Measurements from ENCODE around the gene CEP41. TPM values are rescaled to one million over a fixed set of nuclear protein-coding genes. Genes with fewer than 3 reads are reported as not detected.

The CEP41 gene
- 1 to 10 TPM; 1.6 to 6.6 (median 3.0) TPM for total RNA-seq

GRCh38 chr7:130440527-130441365 lies at the start of gene CEP41:
CEP41 (minus strand) TSS chr7:130441016; CDS start chr7:130440966, 50 bp downstream.
- peak within 1 kb of the TSS; percentile 72 for H3K4me3 ChIP-seq (ENCODE audit: low read depth, poor library complexity, severe bottlenecking)
- intact Hi-C loops (cut with DNase I; ENCODE audit: low total_unique reads): no loop called here
- TF ChIP-seq, protein P1, sequence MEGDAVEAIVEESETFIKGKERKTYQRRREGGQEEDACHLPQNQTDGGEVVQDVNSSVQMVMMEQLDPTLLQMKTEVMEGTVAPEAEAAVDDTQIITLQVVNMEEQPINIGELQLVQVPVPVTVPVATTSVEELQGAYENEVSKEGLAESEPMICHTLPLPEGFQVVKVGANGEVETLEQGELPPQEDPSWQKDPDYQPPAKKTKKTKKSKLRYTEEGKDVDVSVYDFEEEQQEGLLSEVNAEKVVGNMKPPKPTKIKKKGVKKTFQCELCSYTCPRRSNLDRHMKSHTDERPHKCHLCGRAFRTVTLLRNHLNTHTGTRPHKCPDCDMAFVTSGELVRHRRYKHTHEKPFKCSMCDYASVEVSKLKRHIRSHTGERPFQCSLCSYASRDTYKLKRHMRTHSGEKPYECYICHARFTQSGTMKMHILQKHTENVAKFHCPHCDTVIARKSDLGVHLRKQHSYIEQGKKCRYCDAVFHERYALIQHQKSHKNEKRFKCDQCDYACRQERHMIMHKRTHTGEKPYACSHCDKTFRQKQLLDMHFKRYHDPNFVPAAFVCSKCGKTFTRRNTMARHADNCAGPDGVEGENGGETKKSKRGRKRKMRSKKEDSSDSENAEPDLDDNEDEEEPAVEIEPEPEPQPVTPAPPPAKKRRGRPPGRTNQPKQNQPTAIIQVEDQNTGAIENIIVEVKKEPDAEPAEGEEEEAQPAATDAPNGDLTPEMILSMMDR (IDR thresholded peaks at IDR 0.05): no peak
- no peak for TF ChIP-seq POLR2A (IDR thresholded peaks at IDR 0.05)
- WGBS, 2 donors: 3 to 7% methylated on average over 38 to 57 of the region's 61 CpGs
- peak; percentile 94 to 99 for DNase-seq (ENCODE audit: low spot score in 2 of 2)

DNA sequence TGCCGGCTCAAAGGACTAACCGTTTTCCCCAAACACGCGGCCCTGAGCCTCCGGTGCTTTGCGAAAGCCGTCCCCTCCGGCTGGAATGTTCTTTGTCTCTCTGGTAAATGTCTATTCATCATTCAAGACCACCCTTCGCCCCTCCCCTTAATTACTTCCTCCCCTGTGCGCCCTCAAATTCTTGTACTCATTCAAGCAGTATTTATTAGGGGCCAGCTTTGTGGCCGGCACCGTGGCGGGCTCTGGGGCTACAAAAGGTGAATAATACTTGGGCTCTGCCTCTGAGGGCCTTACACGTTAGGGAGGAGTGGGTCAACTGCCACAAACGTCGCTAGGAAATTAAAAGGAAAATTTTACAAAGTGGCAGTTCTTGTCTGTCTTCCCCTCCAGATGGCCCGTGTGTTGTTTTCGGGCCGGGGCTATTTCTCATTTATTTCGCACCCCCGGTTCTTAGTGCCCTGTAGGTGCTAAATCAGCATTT lies 49.5 kb upstream of the CEP41 start:
- TF ChIP-seq POLR2A (IDR thresholded peaks at IDR 0.05): no peak
- TF ChIP-seq, protein P1 (IDR thresholded peaks at IDR 0.05): no peak
- intact Hi-C loops (cut with DNase I; ENCODE audit: low total_unique reads): no loop called here
- no peak for DNase-seq (ENCODE audit: low spot score in 2 of 2)
- WGBS, 2 donors: 73 to 78% methylated on average over 21 of the region's 21 CpGs
- H3K4me3 ChIP-seq (ENCODE audit: low read depth, poor library complexity, severe bottlenecking): no peak overlapping the region

GRCh38 chr7:130489140-130489983 lies 48.5 kb upstream of the CEP41 start:
- no peak overlapping the region for H3K4me3 ChIP-seq (ENCODE audit: low read depth, poor library complexity, severe bottlenecking)
- WGBS, 2 donors: 69 to 80% methylated on average over 10 of the region's 10 CpGs
- TF ChIP-seq, protein P1 (IDR thresholded peaks at IDR 0.05): no peak
- no peak for TF ChIP-seq POLR2A (IDR thresholded peaks at IDR 0.05)
- DNase-seq (ENCODE audit: low spot score in 2 of 2): no peak
- intact Hi-C loops (cut with DNase I; ENCODE audit: low total_unique reads): no loop called here

- H3K4me3 ChIP-seq (ENCODE audit: low read depth, poor library complexity, severe bottlenecking): no peak overlapping the region
- TF ChIP-seq, protein P1 (IDR thresholded peaks at IDR 0.05): no peak
- TF ChIP-seq POLR2A (IDR thresholded peaks at IDR 0.05): no peak
- no peak for DNase-seq (ENCODE audit: low spot score in 2 of 2)
- 72 to 78% methylated on average over 7 of the region's 7 CpGs for WGBS, 2 donors
- intact Hi-C loops (cut with DNase I; ENCODE audit: low total_unique reads): no loop called here
Measured at GRCh38 chr7:130488392-130489139, 47.8 kb upstream of the CEP41 start.

GRCh38 chr7:130486954-130487436 lies 46.2 kb upstream of the CEP41 start:
- no peak for DNase-seq (ENCODE audit: low spot score in 2 of 2)
- WGBS, 2 donors: 25 to 39% methylated on average over 6 of the region's 6 CpGs
- peak overlapping the region; percentile 18 for H3K4me3 ChIP-seq (ENCODE audit: low read depth, poor library complexity, severe bottlenecking)
- TF ChIP-seq, protein P1 (IDR thresholded peaks at IDR 0.05): no peak
- TF ChIP-seq POLR2A (IDR thresholded peaks at IDR 0.05): no peak
- intact Hi-C loops (cut with DNase I; ENCODE audit: low total_unique reads): no loop called here

Measured in lower leg skin (tissue), 4 donors.